GM18861 (cell line): ENCODE results near the gene MAP2K2.
A peak's percentile ranks its signal among the peaks of the same experiment; 100 is the strongest.
"Not testable (repeated sequence)": the region's sequence is repeated elsewhere in the genome, so short reads cannot be mapped to it uniquely, and the experiment has no call there.

Experiments used
- ATAC-seq: cut with Tn5 transposase; IDR thresholded peaks from one replicate; pipeline ENCODE4 v1.9.1; 2021; ENCODE audit not compliant: unreplicated experiment

MAP2K2 gene

GRCh38 chr19:4130744-4131438 is 7.0 kb upstream of the MAP2K2 start:
- ATAC-seq: no peak

- not testable (repeated sequence) for ATAC-seq
These were observed 5.1 kb upstream of the MAP2K2 start for GRCh38 chr19:4129050-4129449.

- ATAC-seq: not testable (repeated sequence)
These were observed 3.4 kb upstream of the MAP2K2 start for GRCh38 chr19:4127322-4127721.

- no peak for ATAC-seq
These were observed 716 bp upstream of the MAP2K2 start for GRCh38 chr19:4124638-4125037.

- no peak for ATAC-seq
These were observed 1.4 kb downstream of the MAP2K2 start for GRCh38 chr19:4122480-4122879.

- no peak for ATAC-seq
These were observed 2.1 kb downstream of the MAP2K2 start for GRCh38 chr19:4121815-4122214.

- ATAC-seq: no peak
These were observed 2.7 kb downstream of the MAP2K2 start for GRCh38 chr19:4121273-4121612.

GRCh38 chr19:4120559-4121272 is 3.2 kb downstream of the MAP2K2 start:
- no peak for ATAC-seq

GRCh38 chr19:4119763-4120162 is 4.2 kb downstream of the MAP2K2 start:
- no peak for ATAC-seq

- no peak for ATAC-seq
These were observed 8.0 kb downstream of the MAP2K2 start for GRCh38 chr19:4115818-4116385.

- peak; percentile 69 for ATAC-seq
These were observed 8.7 kb downstream of the MAP2K2 start for GRCh38 chr19:4115050-4115817.

- ATAC-seq: no peak
These were observed 9.7 kb downstream of the MAP2K2 start for GRCh38 chr19:4114181-4114580.

GRCh38 chr19:4113398-4114088 is 10.4 kb downstream of the MAP2K2 start:
- no peak for ATAC-seq

- ATAC-seq: no peak
These were observed 11.6 kb downstream of the MAP2K2 start for GRCh38 chr19:4112367-4112766.

- no peak for ATAC-seq
These were observed 14.3 kb downstream of the MAP2K2 start for GRCh38 chr19:4109626-4109945.

- ATAC-seq: peak; percentile 57
These were observed 14.9 kb downstream of the MAP2K2 start for GRCh38 chr19:4108767-4109625.

GRCh38 chr19:4103080-4103433 is 20.9 kb downstream of the MAP2K2 start:
- no peak for ATAC-seq

- ATAC-seq: no peak
These were observed 21.4 kb downstream of the MAP2K2 start for GRCh38 chr19:4102339-4103079.

GRCh38 chr19:4101496-4101770 is 22.5 kb downstream of the MAP2K2 start:
- ATAC-seq: no peak
